GM12873 (cell line): ENCODE results near the gene TBX2.

Experiments
- TF ChIP-seq, protein P1 (sequence below): IDR thresholded peaks from 2 replicates; pipeline ENCODE4 v1.5.1; 2012; ENCODE audit warnings: low read depth, mild to moderate bottlenecking, moderate library complexity, low read length, control low read depth; ENCODE audit not compliant: insufficient read depth; ENCODE audit errors: missing control alignments

Gene TBX2

DNA sequence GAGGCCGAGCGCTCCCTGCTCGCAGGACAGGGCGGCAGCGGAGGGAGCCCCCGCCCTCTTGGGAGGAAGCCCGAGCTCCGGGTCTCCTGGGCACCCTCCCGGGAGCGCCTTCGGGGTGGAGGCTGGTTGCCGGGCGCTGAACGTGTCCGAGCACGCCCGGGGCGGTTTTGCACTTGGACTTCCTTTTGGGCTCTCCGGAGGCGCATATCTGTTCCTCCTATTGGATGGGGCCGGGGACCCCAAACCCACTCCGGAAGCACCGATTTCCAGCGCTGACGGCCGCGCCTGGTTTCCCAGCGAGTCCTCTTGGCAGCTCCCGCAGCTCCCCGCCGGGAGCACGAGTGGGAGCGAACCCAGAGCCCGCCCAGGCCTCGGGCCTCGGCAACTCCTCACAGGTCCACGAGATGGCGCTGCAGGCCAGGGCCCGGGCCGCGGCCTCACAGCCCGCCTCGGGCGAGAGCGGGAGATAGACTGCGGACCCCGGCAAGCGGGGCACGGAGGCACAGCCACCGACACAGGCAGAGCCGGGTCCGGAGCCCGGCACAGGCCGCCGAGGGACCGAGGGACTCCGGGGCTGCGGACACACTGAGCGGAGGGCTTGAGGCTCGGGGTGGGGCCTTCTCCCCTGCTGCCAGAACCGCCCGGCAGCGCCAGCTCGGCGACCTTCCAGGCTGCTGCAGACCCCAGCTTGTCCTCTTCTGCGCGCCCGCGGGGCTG lies 12.7 kb downstream of the TBX2 start:
- TF ChIP-seq, protein P1, sequence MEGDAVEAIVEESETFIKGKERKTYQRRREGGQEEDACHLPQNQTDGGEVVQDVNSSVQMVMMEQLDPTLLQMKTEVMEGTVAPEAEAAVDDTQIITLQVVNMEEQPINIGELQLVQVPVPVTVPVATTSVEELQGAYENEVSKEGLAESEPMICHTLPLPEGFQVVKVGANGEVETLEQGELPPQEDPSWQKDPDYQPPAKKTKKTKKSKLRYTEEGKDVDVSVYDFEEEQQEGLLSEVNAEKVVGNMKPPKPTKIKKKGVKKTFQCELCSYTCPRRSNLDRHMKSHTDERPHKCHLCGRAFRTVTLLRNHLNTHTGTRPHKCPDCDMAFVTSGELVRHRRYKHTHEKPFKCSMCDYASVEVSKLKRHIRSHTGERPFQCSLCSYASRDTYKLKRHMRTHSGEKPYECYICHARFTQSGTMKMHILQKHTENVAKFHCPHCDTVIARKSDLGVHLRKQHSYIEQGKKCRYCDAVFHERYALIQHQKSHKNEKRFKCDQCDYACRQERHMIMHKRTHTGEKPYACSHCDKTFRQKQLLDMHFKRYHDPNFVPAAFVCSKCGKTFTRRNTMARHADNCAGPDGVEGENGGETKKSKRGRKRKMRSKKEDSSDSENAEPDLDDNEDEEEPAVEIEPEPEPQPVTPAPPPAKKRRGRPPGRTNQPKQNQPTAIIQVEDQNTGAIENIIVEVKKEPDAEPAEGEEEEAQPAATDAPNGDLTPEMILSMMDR = peak; percentile 88

DNA sequence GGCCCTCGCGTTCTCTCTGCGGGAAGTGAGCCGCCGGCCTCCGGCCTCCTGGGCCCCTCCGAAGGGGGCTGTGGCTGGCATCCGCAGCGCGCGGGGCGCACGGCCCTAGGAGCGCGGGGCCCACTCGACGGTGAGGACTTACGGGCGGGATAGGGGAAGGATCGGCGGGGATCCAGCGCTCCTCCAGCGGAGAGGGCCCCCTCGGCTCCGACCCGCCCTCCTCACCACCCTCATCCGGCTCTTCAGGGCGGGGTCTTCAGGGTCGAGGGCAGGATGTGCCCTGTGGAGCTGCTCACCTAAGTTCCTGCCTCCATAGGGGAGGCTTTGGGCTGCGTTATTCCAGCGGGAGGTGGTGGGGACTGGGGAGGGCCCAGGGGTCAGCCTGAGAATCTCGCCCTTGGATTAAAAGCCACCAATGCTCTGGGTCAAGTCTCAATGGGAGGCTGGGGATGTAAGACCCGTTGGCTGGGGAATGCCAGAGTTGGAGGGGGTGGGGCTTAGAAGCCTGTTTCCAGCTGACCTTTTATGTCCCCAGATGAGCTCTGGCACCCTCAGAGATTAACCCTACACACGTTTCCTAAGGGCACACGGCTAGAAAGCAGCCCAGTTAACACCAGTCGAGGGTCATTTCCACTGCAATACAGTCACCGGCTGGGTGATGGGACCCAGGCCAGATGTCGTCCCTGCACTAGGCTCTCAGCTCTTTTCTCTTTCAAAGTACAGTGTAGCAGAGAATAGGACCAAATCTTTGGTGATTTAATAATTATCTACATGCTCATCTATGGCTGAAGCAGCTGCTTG lies 13.4 kb downstream of the TBX2 start:
- TF ChIP-seq, protein P1 = no peak

DNA sequence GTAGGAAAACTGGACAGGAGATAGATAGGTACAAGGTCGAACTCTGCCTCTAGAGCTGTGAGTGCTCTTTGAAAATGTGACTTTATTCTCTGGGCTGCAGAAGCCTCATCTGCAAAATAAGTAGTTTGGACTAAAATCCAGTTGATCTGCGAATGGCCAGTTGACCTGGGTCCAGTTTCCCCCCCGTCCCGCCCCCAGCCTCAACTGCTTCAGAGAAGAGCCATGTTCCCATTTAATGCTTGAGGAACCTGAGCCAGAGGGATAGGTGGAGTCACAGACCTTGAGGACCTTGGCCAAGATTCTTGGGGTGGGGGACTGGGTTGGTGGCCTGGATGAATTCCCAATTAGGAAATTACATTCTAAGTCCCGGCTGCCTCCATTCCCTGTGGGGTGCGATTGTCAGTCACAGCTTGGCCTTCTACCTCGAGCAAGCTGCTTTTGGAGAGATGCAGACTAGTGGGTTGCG lies 14.1 kb downstream of the TBX2 start:
- TF ChIP-seq, protein P1 = no peak

DNA sequence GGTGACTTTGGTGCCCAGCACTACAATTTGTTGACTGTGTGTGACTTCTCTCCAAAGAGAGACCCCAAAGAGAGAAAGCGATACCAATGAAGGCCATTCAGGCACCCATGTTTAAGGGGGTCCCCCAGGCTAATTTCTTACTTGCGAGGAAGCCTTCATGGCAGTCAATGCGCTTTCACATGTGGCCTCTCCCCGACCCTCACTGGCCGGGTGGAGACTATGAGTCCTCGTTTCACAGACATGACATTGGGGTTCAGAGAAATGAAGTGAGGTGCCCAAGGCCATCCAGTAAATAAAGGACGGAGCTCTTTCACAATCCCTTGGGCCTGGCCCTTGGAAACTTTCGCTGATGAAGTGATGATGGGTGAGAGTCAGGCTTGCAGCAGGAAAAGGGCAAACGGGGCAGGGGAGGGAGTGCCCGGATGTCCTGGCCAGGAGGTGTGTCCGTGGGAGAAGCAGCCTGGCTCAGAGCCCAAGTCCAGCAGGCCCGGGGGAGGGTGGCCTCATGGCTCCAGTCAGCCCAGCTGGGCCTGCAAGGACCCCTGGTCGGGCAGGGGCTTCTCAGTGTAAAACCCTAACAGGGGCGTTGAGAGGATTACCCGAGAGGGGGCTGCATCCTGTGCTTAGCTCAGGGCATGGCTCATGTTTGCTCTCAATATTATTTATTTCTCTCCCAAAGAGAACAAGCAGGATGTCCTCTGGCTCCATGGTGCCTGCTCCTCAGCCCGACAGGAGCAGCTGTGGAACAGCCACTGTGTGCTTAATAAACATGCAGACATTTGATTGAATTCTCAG lies 14.7 kb downstream of the TBX2 start:
- TF ChIP-seq, protein P1 = no peak

DNA sequence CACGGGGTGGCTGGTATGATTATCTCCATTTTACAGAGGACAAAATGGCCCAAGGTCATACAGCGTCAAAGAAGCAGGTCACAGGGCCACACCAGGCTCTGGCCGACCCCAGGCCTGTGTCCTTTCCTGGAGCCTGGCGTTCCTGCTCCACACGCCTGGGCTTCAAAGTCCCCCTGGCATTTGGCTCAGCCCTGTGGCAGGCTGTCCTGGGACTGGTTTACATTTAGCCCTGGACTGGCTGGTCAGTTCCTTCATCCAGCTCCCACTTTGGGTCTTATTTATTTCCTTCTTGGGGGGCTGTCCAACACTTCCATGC lies 15.3 kb downstream of the TBX2 start:
- TF ChIP-seq, protein P1 = no peak

DNA sequence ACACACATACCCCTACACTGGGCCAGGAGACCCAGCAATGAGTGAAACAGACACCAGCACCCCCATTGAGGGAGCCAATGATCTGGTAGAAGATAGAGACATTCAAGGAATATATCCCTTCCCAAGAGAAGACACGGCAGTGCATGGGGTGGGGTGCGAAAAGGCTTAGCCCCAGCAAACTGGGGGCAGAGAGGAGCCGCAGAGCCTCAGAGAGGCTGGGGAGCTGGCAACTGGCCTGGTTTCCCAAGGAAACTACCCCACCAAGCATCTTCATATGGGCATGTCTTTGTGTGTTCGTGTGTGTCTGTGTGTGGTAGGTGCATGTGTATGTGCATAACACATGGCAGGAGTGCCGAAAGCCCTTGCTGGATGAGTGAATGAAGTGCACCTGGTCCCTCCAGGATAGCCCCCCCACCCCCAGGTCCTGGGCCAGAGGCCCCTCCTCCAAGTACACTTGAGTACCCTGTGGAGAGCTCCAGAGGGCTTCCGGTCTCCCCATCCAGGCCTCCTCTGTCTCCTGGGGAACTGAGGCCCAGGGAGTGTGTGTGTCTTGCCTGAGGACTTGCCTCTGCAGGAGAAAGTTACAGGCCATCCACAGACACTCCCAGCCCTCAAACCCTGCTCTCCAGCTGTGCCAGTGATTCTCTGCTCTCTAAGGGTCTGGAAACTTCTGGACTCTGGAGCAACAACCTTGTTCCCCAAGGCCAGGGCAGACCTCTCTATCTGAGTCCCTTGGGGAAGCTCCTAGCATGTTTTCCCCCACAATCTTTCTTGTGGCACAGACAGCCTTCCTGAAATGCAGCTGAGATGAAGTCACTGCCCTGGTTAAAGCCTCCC lies 15.9 kb downstream of the TBX2 start:
- TF ChIP-seq, protein P1 = no peak
